ENCODE results near the gene MRM2. TPM values are rescaled to one million over a fixed set of nuclear protein-coding genes. Genes with fewer than 3 reads are reported as not detected.

MRM2 gene
- total RNA-seq, 1 experiment from 2014 or later = 34.7 TPM

DNA sequence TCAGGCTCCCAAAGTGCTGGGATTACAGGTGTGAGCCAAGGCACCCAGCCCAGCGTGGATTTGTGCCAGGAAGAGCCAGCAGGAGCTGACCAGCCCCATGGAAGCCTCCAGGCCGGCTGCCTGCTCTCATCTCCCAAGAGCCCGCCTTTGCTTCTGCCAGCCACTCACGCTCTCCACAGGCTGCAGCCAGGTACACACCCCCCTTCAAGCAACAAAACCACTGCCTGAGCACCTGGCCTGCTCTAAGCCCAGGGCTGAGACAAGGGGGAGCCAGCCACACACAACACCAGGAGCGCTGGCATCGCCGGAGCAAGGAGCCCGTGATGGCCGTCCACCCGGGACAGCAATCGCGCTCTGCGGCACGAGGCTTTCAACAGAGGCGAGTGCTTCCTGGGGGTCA lies 43.8 kb downstream of the MRM2 start:
- intact Hi-C loops (cut with micrococcal nuclease) = no loop called here
- Histone ChIP-seq H3K79me2 (ENCODE audit: insufficient read depth, low read length) (peaks cover 8% of the 10 kb centered on the region), H3K36me3 (ENCODE audit: control insufficient read depth in 1 of 2, insufficient read depth in 2 of 2, low read length in 2 of 2) (peaks cover 3 to 28% of the 10 kb centered on the region in 2 experiments), H3K9me3 (ENCODE audit: control insufficient read depth in 1 of 2, insufficient read depth in 1 of 2, low read depth in 1 of 2, low read length in 2 of 2) (peaks cover 0 to 11% of the 10 kb centered on the region in 2 experiments; a peak in 2 of 4 replicates), H4K20me1 (ENCODE audit: insufficient read depth) (no peaks in the 10 kb centered on the region), H3K9ac (ENCODE audit: low read length) (no peak overlapping the region), H3K4me3 (replicated peaks in 1 of 2; ENCODE audit: low read depth in 1 of 2, low read length in 2 of 2) (no peak overlapping the region), H2AFZ (ENCODE audit: low read depth, low read length, poor library complexity, severe bottlenecking) (no peak overlapping the region), H3K4me2 (ENCODE audit: low read length) (no peak overlapping the region), H3K27me3 (ENCODE audit: insufficient read depth, low read length) (no peaks in the 10 kb centered on the region), H3K27ac (ENCODE audit: low read depth, low read length) (no peak overlapping the region), H3K9me2 (ENCODE audit: insufficient read depth) (no peaks in the 10 kb centered on the region), H3K4me1 (ENCODE audit: control insufficient read depth in 1 of 2, insufficient read depth in 2 of 2, low read length in 2 of 2) (no peaks in the 10 kb centered on the region)
- DNase-seq (ENCODE audit: low read depth, low spot score) (no peak), ATAC-seq (no peak)
- CTCF ChIA-PET = no interaction called here
- BruUV-seq (replicated peaks) = no TSS peak
- POLR2A ChIA-PET = no interaction called here
- RAD21 ChIA-PET (ENCODE audit: low non-redundant PET in 1 of 2, low total read pairs in 2 of 2, uncharacterized antibody in 2 of 2, unreplicated experiment in 2 of 2) = no interaction called here
- no peak for TF ChIP-seq RAD21 (IDR thresholded peaks at IDR 0.05; ENCODE audit: low read depth)
- TF ChIP-seq ZFX (IDR thresholded peaks at IDR 0.05) = no peak
- TF ChIP-seq FOSL1 (IDR thresholded peaks at IDR 0.05; ENCODE audit: low read depth) = no peak
- TF ChIP-seq POLR2A (IDR thresholded peaks at IDR 0.05; ENCODE audit: borderline replicate concordance, extremely low read depth, insufficient read depth, insufficient read length) = no peak

GRCh38 chr7:2197436-2198155 lies 44.4 kb downstream of the MRM2 start:
- Histone ChIP-seq H3K4me1 (ENCODE audit: control insufficient read depth in 1 of 2, insufficient read depth in 2 of 2, low read length in 2 of 2) (no peaks in the 10 kb centered on the region), H3K27me3 (ENCODE audit: insufficient read depth, low read length) (no peaks in the 10 kb centered on the region), H3K4me3 (replicated peaks in 1 of 2; ENCODE audit: low read depth in 1 of 2, low read length in 2 of 2) (no peak overlapping the region), H3K36me3 (ENCODE audit: control insufficient read depth in 1 of 2, insufficient read depth in 2 of 2, low read length in 2 of 2) (peaks cover 3 to 28% of the 10 kb centered on the region in 2 experiments), H3K9me3 (ENCODE audit: control insufficient read depth in 1 of 2, insufficient read depth in 1 of 2, low read depth in 1 of 2, low read length in 2 of 2) (peaks cover 0 to 11% of the 10 kb centered on the region in 2 experiments; a peak in 2 of 4 replicates), H3K9me2 (ENCODE audit: insufficient read depth) (no peaks in the 10 kb centered on the region), H3K4me2 (ENCODE audit: low read length) (no peak overlapping the region), H3K9ac (ENCODE audit: low read length) (no peak overlapping the region), H2AFZ (ENCODE audit: low read depth, low read length, poor library complexity, severe bottlenecking) (no peak overlapping the region), H3K79me2 (ENCODE audit: insufficient read depth, low read length) (peaks cover 8% of the 10 kb centered on the region), H4K20me1 (ENCODE audit: insufficient read depth) (no peaks in the 10 kb centered on the region), H3K27ac (ENCODE audit: low read depth, low read length) (no peak overlapping the region)
- ChIA-PET POLR2A (no interaction called here), RAD21 (ENCODE audit: low non-redundant PET in 1 of 2, low total read pairs in 2 of 2, uncharacterized antibody in 2 of 2, unreplicated experiment in 2 of 2) (no interaction called here), CTCF (no interaction called here)
- intact Hi-C loops (cut with micrococcal nuclease) = no loop called here
- no TSS peak for BruUV-seq (replicated peaks)
- ATAC-seq (no peak), DNase-seq (ENCODE audit: low read depth, low spot score) (no peak)
- no peak for TF ChIP-seq SIN3A (IDR thresholded peaks at IDR 0.05; ENCODE audit: low read depth)
- TF ChIP-seq CBX3 (IDR thresholded peaks at IDR 0.05; ENCODE audit: low read depth) = no peak
- TF ChIP-seq, protein P1, sequence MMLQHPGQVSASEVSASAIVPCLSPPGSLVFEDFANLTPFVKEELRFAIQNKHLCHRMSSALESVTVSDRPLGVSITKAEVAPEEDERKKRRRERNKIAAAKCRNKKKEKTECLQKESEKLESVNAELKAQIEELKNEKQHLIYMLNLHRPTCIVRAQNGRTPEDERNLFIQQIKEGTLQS (IDR thresholded peaks at IDR 0.05) = no peak

Data from HCT116 (cell line).